ENCODE data around the gene CYTH3. TPM values are rescaled to one million over a fixed set of nuclear protein-coding genes. Genes with fewer than 3 reads are reported as not detected.

The CYTH3 gene
- total and polyA plus RNA-seq, 9 of the 15 experiments (the other 6 are each of a cell fraction or from before 2014, with no cell fraction given): 0.25 to 15.2 (median 11.4) TPM

DNA sequence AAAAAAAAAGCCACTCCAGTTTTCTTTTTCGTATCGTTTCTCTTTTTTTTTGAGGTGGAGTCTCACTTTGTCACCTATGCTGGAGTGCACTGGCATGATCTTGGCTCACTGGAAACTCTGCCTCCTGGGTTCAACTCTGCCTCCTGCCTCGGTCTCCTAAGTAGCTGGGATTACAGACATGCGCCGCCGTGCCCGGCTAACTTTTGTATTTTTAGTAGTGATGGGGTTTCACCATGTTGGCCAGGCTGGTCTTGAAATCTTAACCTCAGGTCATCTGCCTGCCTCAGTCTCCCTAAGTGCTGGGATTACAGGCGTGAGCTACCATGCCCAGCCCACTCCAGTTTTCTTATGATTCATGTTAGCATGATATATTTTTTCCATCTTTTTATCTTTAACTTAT lies 148.6 kb downstream of the CYTH3 start (continued):
- TF ChIP-seq, protein P1, sequence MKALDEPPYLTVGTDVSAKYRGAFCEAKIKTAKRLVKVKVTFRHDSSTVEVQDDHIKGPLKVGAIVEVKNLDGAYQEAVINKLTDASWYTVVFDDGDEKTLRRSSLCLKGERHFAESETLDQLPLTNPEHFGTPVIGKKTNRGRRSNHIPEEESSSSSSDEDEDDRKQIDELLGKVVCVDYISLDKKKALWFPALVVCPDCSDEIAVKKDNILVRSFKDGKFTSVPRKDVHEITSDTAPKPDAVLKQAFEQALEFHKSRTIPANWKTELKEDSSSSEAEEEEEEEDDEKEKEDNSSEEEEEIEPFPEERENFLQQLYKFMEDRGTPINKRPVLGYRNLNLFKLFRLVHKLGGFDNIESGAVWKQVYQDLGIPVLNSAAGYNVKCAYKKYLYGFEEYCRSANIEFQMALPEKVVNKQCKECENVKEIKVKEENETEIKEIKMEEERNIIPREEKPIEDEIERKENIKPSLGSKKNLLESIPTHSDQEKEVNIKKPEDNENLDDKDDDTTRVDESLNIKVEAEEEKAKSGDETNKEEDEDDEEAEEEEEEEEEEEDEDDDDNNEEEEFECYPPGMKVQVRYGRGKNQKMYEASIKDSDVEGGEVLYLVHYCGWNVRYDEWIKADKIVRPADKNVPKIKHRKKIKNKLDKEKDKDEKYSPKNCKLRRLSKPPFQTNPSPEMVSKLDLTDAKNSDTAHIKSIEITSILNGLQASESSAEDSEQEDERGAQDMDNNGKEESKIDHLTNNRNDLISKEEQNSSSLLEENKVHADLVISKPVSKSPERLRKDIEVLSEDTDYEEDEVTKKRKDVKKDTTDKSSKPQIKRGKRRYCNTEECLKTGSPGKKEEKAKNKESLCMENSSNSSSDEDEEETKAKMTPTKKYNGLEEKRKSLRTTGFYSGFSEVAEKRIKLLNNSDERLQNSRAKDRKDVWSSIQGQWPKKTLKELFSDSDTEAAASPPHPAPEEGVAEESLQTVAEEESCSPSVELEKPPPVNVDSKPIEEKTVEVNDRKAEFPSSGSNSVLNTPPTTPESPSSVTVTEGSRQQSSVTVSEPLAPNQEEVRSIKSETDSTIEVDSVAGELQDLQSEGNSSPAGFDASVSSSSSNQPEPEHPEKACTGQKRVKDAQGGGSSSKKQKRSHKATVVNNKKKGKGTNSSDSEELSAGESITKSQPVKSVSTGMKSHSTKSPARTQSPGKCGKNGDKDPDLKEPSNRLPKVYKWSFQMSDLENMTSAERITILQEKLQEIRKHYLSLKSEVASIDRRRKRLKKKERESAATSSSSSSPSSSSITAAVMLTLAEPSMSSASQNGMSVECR (CRISPR knock-in tag; IDR thresholded peaks at IDR 0.05): no peak

DNA sequence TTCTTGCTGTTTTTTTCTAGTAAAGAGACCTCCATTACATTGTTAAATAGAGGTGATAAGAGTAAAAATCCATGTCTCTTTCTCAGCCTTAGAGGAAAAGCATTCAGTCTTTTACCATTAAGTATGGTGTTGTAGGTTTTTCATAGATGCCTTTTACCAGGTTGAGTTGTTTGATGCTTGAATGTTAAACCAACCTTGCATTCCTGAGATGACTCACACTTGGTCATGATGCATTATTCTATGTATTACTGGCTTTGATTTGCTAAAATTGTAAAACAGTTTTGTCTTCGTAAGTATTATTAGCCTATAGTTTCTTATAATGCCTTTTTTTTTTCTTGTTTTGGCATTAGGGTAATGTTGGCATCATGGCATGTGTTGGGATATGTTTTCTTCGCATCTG lies 151.3 kb downstream of the CYTH3 start:
- no peak for ATAC-seq

More for the DNA sequence above, 151.3 kb downstream of the CYTH3 start:
- Histone ChIP-seq H3K79me2 (ENCODE audit: control insufficient read depth, insufficient read depth, low read length) (peaks cover 8% of the 10 kb centered on the region), H3K9ac (ENCODE audit: insufficient read depth in 1 of 2, low read depth in 2 of 2, low read length in 2 of 2) (no peak overlapping the region), H3K27me3 (ENCODE audit: control insufficient read depth in 2 of 2, insufficient read depth in 2 of 2, low read length in 2 of 2) (no peaks in the 10 kb centered on the region), H3K4me1 (replicated peaks in 1 of 2; ENCODE audit: control insufficient read depth in 2 of 2, insufficient read depth in 2 of 2, low read length in 2 of 2) (peaks cover 0 to 4% of the 10 kb centered on the region in 2 experiments; a peak in 2 of 5 replicates), H3K4me3 (no peak overlapping the region), H3K9me1 (ENCODE audit: control insufficient read depth, insufficient read depth, low read length) (no peaks in the 10 kb centered on the region), H3K4me2 (ENCODE audit: insufficient read depth, low read length) (no peak overlapping the region), H2AFZ (ENCODE audit: low read depth, low read length) (no peak overlapping the region), H4K20me1 (replicated peaks; ENCODE audit: control insufficient read depth, insufficient read depth, low read length) (no peaks in the 10 kb centered on the region), H3K36me3 (ENCODE audit: control insufficient read depth, insufficient read depth, low read length) (peaks cover 76% of the 10 kb centered on the region), H3K27ac (ENCODE audit: extremely low read depth, low read depth, low read length) (no peak overlapping the region), H3K9me3 (replicated peaks; ENCODE audit: control insufficient read depth, insufficient read depth, low read depth, low read length) (peaks cover 10% of the 10 kb centered on the region)
- intact Hi-C loops (cut with micrococcal nuclease) (no loop called here), in situ Hi-C loops (cut with MboI) (no loop called here)
- BruUV-seq (replicated peaks): no TSS peak
- POLR2A ChIA-PET: no interaction called here
- no peak for FAIRE-seq
- WGBS (ENCODE audit: insufficient coverage, low coverage, missing lambda C conversion rate): 92% methylated on average over 2 of the region's 2 CpGs
- CTCF ChIA-PET (ENCODE audit: low intra/inter-chr PET ratio): no interaction called here
- TF ChIP-seq ZNF324 (CRISPR knock-in tag; IDR thresholded peaks at IDR 0.05) (peak; percentile 100), ESRRB (CRISPR knock-in tag; IDR thresholded peaks at IDR 0.05; ENCODE audit: borderline replicate concordance) (no peak), CBX3 (IDR thresholded peaks at IDR 0.05; ENCODE audit: borderline replicate concordance in 1 of 2, low read length in 2 of 2) (peak in 1 of 2 experiments; percentile 94; a peak in 2 of 3 replicates), PRPF4 (IDR thresholded peaks at IDR 0.05; ENCODE audit: insufficient read depth, low read depth, low read length, poor library complexity, severe bottlenecking) (no peak), NFXL1 (CRISPR knock-in tag; IDR thresholded peaks at IDR 0.05) (no peak), SMAD3 (CRISPR knock-in tag; conservative IDR thresholded peaks at IDR 0.05) (no peak), CBX5 (IDR thresholded peaks at IDR 0.05; ENCODE audit: borderline replicate concordance, low read depth) (peak; percentile 83; the same call in 1 of the 2 replicates), FOXA3 (CRISPR knock-in tag; conservative IDR thresholded peaks at IDR 0.05 in 1 of 2, IDR thresholded peaks at IDR 0.05 in 1 of 2) (no peak), JUND (IDR thresholded peaks at IDR 0.05; ENCODE audit: borderline replicate concordance, low read depth, low read length) (peak; percentile 78), JUND (tag; IDR thresholded peaks at IDR 0.05; ENCODE audit: borderline replicate concordance, low read depth, low read length) (peak; percentile 76), FOSL1 (tag; conservative IDR thresholded peaks at IDR 0.05) (peak; percentile 81), TRIM24 (IDR thresholded peaks at IDR 0.05) (peak in 1 of 2 experiments; percentile 36; a peak in 1 of 4 replicates), TRIM28 (IDR thresholded peaks at IDR 0.05) (peak; percentile 76)
- TF ChIP-seq, protein P2, sequence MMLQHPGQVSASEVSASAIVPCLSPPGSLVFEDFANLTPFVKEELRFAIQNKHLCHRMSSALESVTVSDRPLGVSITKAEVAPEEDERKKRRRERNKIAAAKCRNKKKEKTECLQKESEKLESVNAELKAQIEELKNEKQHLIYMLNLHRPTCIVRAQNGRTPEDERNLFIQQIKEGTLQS (IDR thresholded peaks at IDR 0.05): peak; percentile 83
- TF ChIP-seq, protein P2 (CRISPR knock-in tag; conservative IDR thresholded peaks at IDR 0.05): no peak
- DNase-seq (ENCODE audit: extremely low read depth in 1 of 4, low spot score in 3 of 4): peak in 1 of 4 experiments; percentile 36

All from K562 (cell line).